Liver (tissue), 9 donors: ENCODE measurements around the gene CAPG. TPM values are rescaled to one million over a fixed set of nuclear protein-coding genes. Genes with fewer than 3 reads are reported as not detected.
"Not testable (repeated sequence)": the region's sequence is repeated elsewhere in the genome, so short reads cannot be mapped to it uniquely, and the experiment has no call there.

Source experiments
- DNase-seq: peaks from one replicate; pipeline ENCODE4 v3.0.0-alpha.2; 2017; ENCODE audit warnings: low spot score
- H3K27ac ChIP-seq, 2 donors: one replicate each; pipeline ENCODE4 v1.7.0; 2013; ENCODE audit warnings: inconsistent platforms in 2 of 2, low read length in 2 of 2, control low read depth in 1 of 2, low read depth in 1 of 2, mild to moderate bottlenecking in 1 of 2
- H3K27me3 ChIP-seq, 4 donors: one replicate each; pipeline versions ENCODE4 v1.6.1 to v1.7.0; 2013; ENCODE audit warnings: low read length in 3 of 4, inconsistent platforms in 1 of 4, mild to moderate bottlenecking in 1 of 4, moderate library complexity in 1 of 4; ENCODE audit not compliant: control insufficient read depth in 4 of 4, insufficient read depth in 4 of 4
- H3K36me3 ChIP-seq, 4 donors: one replicate each; pipeline versions ENCODE4 v1.6.1 to v1.7.0; 2013; ENCODE audit warnings: low read length in 3 of 4, mild to moderate bottlenecking in 3 of 4, low read depth in 1 of 4, moderate library complexity in 1 of 4; ENCODE audit not compliant: control insufficient read depth in 4 of 4, insufficient read depth in 3 of 4
- H3K4me1 ChIP-seq, 4 donors: one replicate each; pipeline versions ENCODE4 v1.6.1 to v1.7.0; 2013; ENCODE audit warnings: low read length in 3 of 4, mild to moderate bottlenecking in 3 of 4, moderate library complexity in 1 of 4; ENCODE audit not compliant: control insufficient read depth in 4 of 4, insufficient read depth in 4 of 4
- H3K4me3 ChIP-seq, 3 donors: one replicate each; pipeline versions ENCODE4 v1.6.1 to v1.7.0; 2013; ENCODE audit warnings: low read length in 3 of 3, control low read depth in 1 of 3, low read depth in 1 of 3, mild to moderate bottlenecking in 1 of 3
- H3K9ac ChIP-seq, 2 donors: one replicate each; pipeline ENCODE4 v1.7.0; 2013; ENCODE audit warnings: low read length in 2 of 2, mild to moderate bottlenecking in 2 of 2, moderate library complexity in 2 of 2, control low read depth in 1 of 2, low read depth in 1 of 2
- H3K9me3 ChIP-seq, 4 donors: one replicate each; pipeline versions ENCODE4 v1.6.1 to v1.7.0; 2013; ENCODE audit warnings: low read length in 3 of 4; ENCODE audit not compliant: control insufficient read depth in 4 of 4
- ATF3 ChIP-seq: IDR thresholded peaks from 2 replicates; pipeline ENCODE4 v1.6.1; 2016; ENCODE audit warnings: antibody characterized with exemption
- CTCF ChIP-seq: fragments of 150-350 bp; IDR thresholded peaks from 2 replicates; pipeline ENCODE4 v1.5.1; 2017; ENCODE audit warnings: improper control_type of control experiment, low read depth, low read length; ENCODE audit not compliant: missing input control
- GABPA ChIP-seq, 2 donors: IDR thresholded peaks in 1 of 2; conservative IDR thresholded peaks in 1 of 2; 2 replicates each; pipeline ENCODE4 v1.6.1; 2016; ENCODE audit warnings: antibody characterized with exemption in 2 of 2, mild to moderate bottlenecking in 1 of 2, moderate library complexity in 1 of 2
- HNF4A ChIP-seq, 2 donors: conservative IDR thresholded peaks; 2 replicates each; pipeline ENCODE4 v1.6.1; 2016; ENCODE audit warnings: antibody characterized with exemption in 2 of 2, mild to moderate bottlenecking in 2 of 2
- HNF4G ChIP-seq: IDR thresholded peaks from 2 replicates; pipeline ENCODE4 v1.6.1; 2016; ENCODE audit warnings: antibody characterized with exemption
- JUND ChIP-seq, 2 donors: IDR thresholded peaks; 2 replicates each; pipeline ENCODE4 v1.6.1; 2016; ENCODE audit warnings: antibody characterized with exemption in 2 of 2
- MAX ChIP-seq: IDR thresholded peaks from 2 replicates; pipeline ENCODE4 v1.6.1; 2016; ENCODE audit warnings: antibody characterized with exemption
- NR2F2 ChIP-seq: IDR thresholded peaks from 2 replicates; pipeline ENCODE4 v1.6.1; 2016; ENCODE audit warnings: antibody characterized with exemption
- RAD21 ChIP-seq, 2 donors: IDR thresholded peaks; 2 replicates each; pipeline ENCODE4 v1.6.1; 2016; ENCODE audit warnings: antibody characterized with exemption in 2 of 2, mild to moderate bottlenecking in 2 of 2
- RXRA ChIP-seq, 2 donors: IDR thresholded peaks; 2 replicates each; pipeline ENCODE4 v1.6.1; 2017 to 2018; ENCODE audit warnings: antibody characterized with exemption in 2 of 2, mild to moderate bottlenecking in 1 of 2
- SP1 ChIP-seq: IDR thresholded peaks from 2 replicates; pipeline ENCODE4 v1.6.1; 2018; ENCODE audit warnings: antibody characterized with exemption, mild to moderate bottlenecking
- TAF1 ChIP-seq: conservative IDR thresholded peaks from 2 replicates; pipeline ENCODE4 v1.6.1; 2016; ENCODE audit warnings: antibody characterized with exemption, mild to moderate bottlenecking
- YY1 ChIP-seq: IDR thresholded peaks from 2 replicates; pipeline ENCODE4 v1.6.1; 2016; ENCODE audit warnings: antibody characterized with exemption, mild to moderate bottlenecking
- WGBS: extraction: QIAGEN DNeasy Blood & Tissue Kit; methylation state at CpG from one replicate; pipeline ENCODE4 v1.1.7; 2013; 5-methylcytosine and 5-hydroxymethylcytosine counted together
- polyA plus RNA-seq, 2 donors: library from polyadenylated mRNA; stranded (reverse) in 1 of 2; unstranded in 1 of 2; fragments of 200-250 nt in 1 of 2; fragments of >200 nt in 1 of 2; fragmentation: Nextera tagmentation in 1 of 2; extraction: Ambion mirVana in 1 of 2; gene quantifications; one replicate each; pipeline versions ENCODE4 v1.2.1 to v1.2.3, GENCODE V29; 2013 to 2015
- total RNA-seq, 2 donors: library from RNA; depleted of rRNA; stranded (reverse); fragments of >200 nt; gene quantifications; one replicate each; pipeline ENCODE4 v1.2.3, GENCODE V29; 2014
- donor health status: healthy.
- donor health status: healthy.
- donor health status: healthy.
- donor health status: healthy.
- donor health status: healthy.

Gene CAPG
- total and polyA plus RNA-seq, 4 donors = 2.7 to 19.3 (median 5.2) TPM

- Histone ChIP-seq H3K9ac (no peak overlapping the region), H3K27ac (no peak overlapping the region), H3K36me3 (peaks cover 0 to 2% (median 1%) of the 10 kb centered on the region in 4 donors), H3K27me3 (no peaks in the 10 kb centered on the region), H3K4me3 (no peak overlapping the region), H3K4me1 (peaks cover 0 to 7% (median 6%) of the 10 kb centered on the region in 4 donors), H3K9me3 (no peaks in the 10 kb centered on the region)
- TF ChIP-seq RAD21 (IDR thresholded peaks at IDR 0.05) = no peak
- no peak for TF ChIP-seq ATF3
- no peak for DNase-seq
These were observed 41.2 kb downstream of the CAPG start for GRCh38 chr2:85368921-85369320.

GRCh38 chr2:85367180-85367579, 43.0 kb downstream of the CAPG start:
- Histone ChIP-seq H3K36me3 (peaks cover 3 to 10% (median 8%) of the 10 kb centered on the region in 4 donors), H3K9me3 (no peaks in the 10 kb centered on the region), H3K4me1 (peaks cover 0 to 7% (median 6%) of the 10 kb centered on the region in 4 donors), H3K4me3 (no peak overlapping the region), H3K9ac (no peak overlapping the region), H3K27ac (no peak overlapping the region), H3K27me3 (no peaks in the 10 kb centered on the region)
- DNase-seq = no peak
- no peak for TF ChIP-seq MAX
- TF ChIP-seq SP1 = no peak
- TF ChIP-seq JUND (IDR thresholded peaks at IDR 0.05) = no peak
- TF ChIP-seq RXRA (IDR thresholded peaks at IDR 0.05) = no peak
- TF ChIP-seq NR2F2 = no peak
- no peak for TF ChIP-seq HNF4A (conservative IDR thresholded peaks at IDR 0.05)
- TF ChIP-seq CTCF = no peak
- TF ChIP-seq TAF1 = no peak
- no peak for TF ChIP-seq RAD21 (IDR thresholded peaks at IDR 0.05)
- no peak for TF ChIP-seq YY1
- no peak for TF ChIP-seq HNF4G
- no peak for TF ChIP-seq GABPA (IDR thresholded peaks at IDR 0.05 in 1 of 2, conservative IDR thresholded peaks at IDR 0.05 in 1 of 2)
- 93% methylated on average over 5 of the region's 5 CpGs for WGBS

GRCh38 chr2:85362653-85363387, 47.3 kb downstream of the CAPG start:
- not testable (repeated sequence) for H3K4me3 ChIP-seq, H3K4me1 ChIP-seq, H3K27me3 ChIP-seq, H3K27ac ChIP-seq, H3K9ac ChIP-seq, DNase-seq, H3K9me3 ChIP-seq
- WGBS = 97% methylated on average over 5 of the region's 5 CpGs
- peaks cover 3 to 18% (median 9%) of the 10 kb centered on the region in 4 donors for H3K36me3 ChIP-seq
